Activated naive CD8-positive, alpha-beta T cell treated with anti-CD3 and anti-CD28 coated beads, Interleukin-2, amount 50 U/mL, for 16 hours (primary cell): ENCODE measurements around the gene MYBPH.

ENCODE experiments used
- DNase-seq: peaks from one replicate; pipeline ENCODE4 v3.0.0-alpha.2; 2020; ENCODE audit warnings: low read depth, low spot score

The MYBPH gene

GRCh38 chr1:203148579-203148978, 27.0 kb downstream of the MYBPH start:
- DNase-seq = no peak

DNA sequence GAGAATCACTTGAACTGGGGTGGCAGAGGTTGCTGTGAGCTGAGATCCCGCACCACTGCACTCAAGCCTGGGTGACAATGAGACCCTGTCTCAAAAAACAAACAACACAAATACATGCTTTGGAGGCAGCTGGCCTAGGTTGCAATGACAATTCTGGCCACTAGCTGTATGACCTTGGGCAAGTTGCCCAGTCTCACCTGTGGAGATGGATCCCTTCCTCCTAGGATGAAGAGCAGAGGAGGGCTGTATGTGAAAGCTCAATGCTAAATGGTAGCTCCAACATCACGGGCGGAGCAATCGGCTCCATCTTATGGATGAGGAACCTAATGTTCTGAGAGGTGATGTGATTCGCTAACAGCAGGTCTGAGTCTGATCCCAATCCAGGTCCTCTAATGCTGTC, 27.5 kb downstream of the MYBPH start:
- DNase-seq = no peak

GRCh38 chr1:203147376-203147775, 28.2 kb downstream of the MYBPH start:
- DNase-seq = no peak

DNA sequence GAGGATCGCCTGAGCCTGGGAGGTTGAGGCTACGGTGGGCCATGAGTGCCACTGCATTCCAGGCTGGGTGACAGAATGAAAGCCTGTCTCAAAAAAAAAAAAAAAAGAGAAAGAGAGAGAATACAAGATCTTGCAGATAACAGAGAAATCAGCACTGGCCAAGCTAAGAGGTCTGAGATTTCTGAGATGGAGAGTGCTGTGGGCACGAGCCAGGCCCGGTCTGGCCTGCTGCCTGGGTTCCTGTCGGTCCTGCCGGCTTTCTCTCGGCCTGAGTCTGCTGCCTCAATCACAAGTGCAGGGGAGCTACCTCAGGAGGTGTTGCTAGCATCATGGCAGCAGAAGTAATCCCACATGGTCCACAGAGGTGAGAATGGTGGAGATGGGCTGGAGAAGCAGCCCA, 29.1 kb downstream of the MYBPH start:
- no peak for DNase-seq

GRCh38 chr1:203146042-203146369, 29.6 kb downstream of the MYBPH start:
- DNase-seq = no peak

- no peak for DNase-seq
Measured at GRCh38 chr1:203145321-203146041, 30.1 kb downstream of the MYBPH start.

DNA sequence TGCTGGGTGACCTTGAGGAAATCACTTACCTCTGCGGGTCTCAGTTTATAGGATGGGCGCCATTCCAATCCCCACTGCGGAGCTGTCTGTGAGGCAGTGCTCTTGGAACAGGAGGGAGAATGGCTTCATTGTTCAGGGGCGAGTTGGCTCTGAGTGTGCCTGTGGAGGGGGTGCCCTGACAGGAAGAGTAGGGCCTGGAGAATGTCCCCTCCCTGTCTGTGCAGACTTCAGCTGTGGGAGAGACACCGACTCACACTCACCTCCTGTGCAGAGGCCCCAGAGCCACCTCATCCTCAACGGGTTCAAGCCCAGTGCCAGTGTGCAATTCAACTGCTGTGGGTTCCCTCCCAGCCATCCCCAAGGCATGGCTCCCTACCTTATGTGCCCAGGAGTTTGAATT, 31.0 kb downstream of the MYBPH start:
- no peak for DNase-seq

GRCh38 chr1:203143641-203144040, 32.0 kb downstream of the MYBPH start:
- no peak for DNase-seq

- DNase-seq = no peak
Measured at GRCh38 chr1:203142684-203143408, 32.8 kb downstream of the MYBPH start.

DNA sequence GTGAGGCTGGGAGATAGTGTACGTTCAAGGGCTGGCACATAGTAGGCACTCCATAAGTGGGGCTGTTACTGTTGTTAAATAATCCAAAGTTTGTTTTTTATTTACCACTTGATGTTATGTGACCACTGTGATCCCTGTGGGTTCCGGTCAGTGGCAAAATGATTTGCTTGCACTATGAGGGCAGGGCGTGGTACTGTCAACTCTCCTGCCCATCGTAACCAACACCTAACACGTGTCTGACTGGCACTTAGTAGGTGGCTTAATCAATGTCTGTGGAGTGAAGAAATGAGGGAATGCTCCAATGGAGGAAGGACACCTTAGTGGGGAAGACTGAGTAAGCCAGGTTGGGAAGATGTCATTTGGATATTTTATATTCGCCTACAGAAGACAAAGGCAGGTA, 33.5 kb downstream of the MYBPH start:
- no peak for DNase-seq

GRCh38 chr1:203140743-203141520, 34.7 kb downstream of the MYBPH start:
- DNase-seq = no peak

- no peak for DNase-seq
Measured at GRCh38 chr1:203139976-203140475, 35.6 kb downstream of the MYBPH start.

DNA sequence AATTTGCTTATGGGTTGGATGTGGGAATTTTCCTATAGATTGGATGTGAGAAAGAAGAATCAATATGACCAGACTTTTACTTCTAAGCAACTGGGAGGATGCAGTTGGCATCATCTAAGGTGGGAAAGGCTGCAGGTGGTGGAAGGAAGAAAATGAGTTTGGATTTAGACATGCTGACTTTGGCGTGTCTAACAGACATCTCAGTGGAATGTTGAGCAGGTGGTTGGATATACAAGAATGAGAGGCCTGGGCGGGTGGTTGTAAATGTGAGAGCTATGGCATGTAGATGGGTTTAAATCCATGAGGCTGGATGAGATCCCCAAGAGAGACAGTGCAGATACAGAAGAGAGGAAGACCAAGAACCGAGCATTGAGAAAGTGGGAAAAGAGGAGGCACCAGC, 37.6 kb downstream of the MYBPH start:
- no peak for DNase-seq

- no peak for DNase-seq
Measured at GRCh38 chr1:203137324-203137723, 38.3 kb downstream of the MYBPH start.

DNA sequence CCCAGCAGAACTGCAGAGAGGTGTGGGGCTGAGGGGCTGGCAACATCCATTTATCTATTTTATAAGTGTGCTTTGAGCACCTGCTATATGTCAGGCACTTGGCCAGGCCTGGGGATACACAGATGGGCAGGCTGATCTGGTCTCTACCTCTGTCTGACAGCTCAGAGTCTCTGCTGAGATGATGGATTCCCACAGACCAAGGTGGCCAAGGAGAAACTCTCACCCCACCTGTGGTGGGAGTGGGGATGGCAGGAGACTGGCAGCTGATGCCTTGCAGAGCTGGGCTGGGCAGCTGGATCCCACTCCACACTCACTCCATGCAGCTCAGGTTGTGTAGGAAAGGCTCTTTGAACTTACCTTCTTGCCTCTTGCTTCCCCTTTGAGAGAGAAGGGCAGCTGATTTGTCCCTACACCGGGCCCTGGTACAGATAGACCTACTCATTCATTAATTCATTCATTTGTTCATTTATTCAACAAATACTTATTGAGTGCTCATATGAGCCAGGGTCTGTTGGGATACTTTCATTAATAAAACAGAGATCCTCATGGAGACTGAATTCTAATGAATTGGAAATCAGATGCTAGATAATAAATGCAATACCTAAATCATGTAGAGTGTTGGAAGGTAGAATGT, 39.1 kb downstream of the MYBPH start:
- DNase-seq = no peak

DNA sequence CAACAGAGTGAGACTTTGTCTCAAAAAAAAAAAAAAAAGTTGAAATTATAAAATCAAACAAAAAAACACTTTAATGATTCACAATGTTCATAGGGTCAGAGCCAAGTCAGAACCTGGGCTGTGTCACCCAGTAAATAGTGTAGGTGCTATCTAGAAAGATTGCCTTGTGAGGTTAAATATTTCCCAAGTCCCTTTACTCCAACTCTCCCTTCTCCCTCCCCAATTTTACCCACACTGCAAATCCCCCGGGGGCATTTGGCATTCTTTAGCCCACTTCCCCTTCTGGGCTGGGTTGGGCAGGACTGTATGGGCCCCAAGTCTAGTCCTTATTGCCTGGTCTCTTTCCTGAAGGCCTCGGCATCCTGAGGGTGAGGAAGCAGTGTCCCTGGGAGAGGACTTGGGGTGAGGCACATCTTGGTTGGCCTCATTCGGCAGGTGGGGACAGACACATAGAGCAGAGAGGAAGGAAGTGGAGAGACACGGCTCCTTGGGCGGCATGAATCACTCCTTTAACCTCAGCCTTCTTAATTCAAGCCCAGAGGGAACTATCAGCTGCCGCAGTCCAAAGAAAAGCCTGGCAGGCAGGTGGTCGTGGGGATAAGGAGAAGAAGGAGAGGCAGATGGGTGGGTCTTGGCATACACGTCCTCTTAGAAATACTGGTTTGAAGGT, 39.9 kb downstream of the MYBPH start:
- DNase-seq = no peak

DNA sequence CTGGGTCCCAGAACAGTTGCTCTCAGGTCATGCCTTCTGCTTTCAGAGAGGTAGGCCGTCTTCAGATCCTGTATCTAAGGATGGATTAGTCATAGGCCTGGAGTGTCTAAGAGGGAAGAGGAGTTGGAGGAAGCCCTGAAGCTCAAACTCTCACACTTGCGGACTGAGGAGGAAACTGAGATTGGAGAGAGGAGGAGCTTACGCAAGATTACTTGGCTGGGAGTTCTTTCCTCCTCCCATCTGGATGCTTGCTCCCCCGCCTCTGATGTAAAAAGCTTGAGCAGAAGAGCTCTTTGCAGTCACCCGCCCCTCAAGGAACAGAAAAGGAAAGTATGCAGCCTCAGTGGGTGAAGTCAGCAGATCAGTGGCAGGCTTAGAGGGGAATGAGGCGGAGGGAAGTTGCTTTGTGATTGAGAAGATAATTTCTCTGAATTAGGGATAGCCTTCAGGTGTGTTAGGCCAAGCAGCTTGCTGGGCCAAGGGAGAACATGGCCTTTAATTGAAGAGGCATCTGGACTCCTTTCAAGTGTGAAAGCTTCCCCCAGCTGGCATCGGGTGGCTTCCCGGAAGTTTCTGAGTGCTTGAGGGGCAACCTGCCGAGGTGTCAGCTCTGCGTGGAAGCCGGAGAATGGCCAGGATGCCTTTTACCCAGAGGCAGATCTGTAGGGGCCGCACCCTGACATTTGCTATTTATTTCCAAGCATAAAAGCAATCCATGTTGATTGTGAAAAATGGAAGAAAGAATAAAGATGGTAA, 41.5 kb downstream of the MYBPH start:
- DNase-seq = no peak

GRCh38 chr1:203131548-203132200, 44.0 kb downstream of the MYBPH start:
- no peak for DNase-seq

DNA sequence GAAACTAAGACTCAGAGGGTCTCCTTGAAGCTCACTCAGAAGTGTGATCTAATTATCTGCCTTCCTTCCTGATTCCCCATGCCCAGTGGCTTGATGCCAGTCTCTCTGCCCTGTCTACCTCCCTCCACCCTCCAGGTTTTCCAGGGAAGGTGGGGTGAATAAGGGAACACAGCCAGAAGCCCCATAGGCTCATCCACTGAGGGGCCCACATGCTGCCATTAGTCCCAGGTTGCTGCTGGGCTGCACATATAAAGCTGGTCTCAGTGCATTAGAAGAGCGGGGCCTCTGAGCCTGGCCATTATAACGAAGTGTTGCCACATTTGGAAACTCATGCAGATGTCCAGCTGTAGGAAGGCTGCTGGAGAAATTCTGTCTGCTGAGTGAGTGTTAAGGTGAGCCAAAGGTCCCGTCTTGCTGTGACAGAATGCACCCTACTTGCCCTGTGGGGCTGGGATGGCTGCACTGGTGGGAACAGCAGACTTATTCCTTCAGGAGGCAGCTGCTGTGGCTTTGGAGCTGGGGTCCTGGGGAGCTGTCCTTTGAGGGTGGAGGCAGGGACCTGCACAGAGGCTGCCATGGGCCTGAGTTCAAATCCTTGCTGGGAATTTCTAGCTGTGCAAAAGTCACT, 45.2 kb downstream of the MYBPH start:
- no peak for DNase-seq
